ENCODE data around the gene LRRC4C. TPM values are rescaled to one million over a fixed set of nuclear protein-coding genes. Genes with fewer than 3 reads are reported as not detected.

The LRRC4C gene
- total and polyA plus RNA-seq, 10 of the 15 experiments (the other 5 are each of a cell fraction or from before 2014, with no cell fraction given) = 1.5 TPM; not detected in 9

DNA sequence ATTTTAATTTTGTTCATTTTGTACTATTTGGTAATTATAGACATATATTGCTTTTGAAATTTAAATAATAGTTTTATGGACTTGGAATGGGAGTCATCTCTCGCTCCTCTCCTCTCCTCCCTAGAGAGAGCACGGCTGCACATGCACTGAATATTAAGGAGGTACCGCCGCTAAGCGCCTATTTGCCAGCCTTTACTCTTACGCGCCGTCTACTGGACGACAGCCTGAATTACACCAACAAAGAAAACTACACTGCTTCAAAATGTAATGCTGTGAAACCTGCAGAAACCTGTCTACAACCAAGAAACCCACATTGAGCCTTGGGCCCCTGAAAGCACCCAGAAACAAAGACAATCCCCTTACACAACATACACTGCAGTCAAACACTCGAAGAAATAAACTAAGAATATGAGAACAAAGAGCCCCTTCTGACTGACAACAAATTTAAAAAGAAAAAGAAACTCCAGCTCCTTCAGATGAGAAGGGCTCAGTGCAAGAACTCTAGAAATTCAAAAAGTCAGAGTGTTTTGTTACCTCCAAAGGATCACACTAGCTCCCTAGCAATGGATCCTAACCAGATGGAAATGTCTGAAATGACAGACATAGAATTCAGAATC lies 737.2 kb downstream of the LRRC4C start:
- BruUV-seq (replicated peaks) = no TSS peak
- DNase-seq (ENCODE audit: low read depth, low spot score) (no peak), FAIRE-seq (no peak), ATAC-seq (peak; percentile 91)
- ChIA-PET CTCF (interaction anchor here (0.6 to 2.2 kb wide), 7 partner anchors 9 to 597 kb away, joined by 3 to 10 read pairs (median 4); no protein-coding TSS in a partner anchor), RAD21 (ENCODE audit: unreplicated experiment) (interaction anchor here (1.6 kb wide), 1 partner anchor 479 kb away, joined by 3 read pairs; no protein-coding TSS in a partner anchor), SMC1A (ENCODE audit: uncharacterized antibody, unreplicated experiment) (interaction anchor here (0.7 to 1.4 kb wide), 5 partner anchors 10 to 710 kb away, joined by 3 to 7 read pairs (median 3); no protein-coding TSS in a partner anchor), POLR2A (no interaction called here)
- 35% methylated on average over 10 of the region's 10 CpGs for WGBS (ENCODE audit: insufficient coverage, insufficient replicate concordance, low lambda C conversion rate, missing lambda C conversion rate)
- Histone ChIP-seq H3K4me1 (ENCODE audit: control insufficient read depth, insufficient read depth, low read length) (no peaks in the 10 kb centered on the region), H4K20me1 (ENCODE audit: control insufficient read depth, insufficient read depth) (no peaks in the 10 kb centered on the region), H2AFZ (ENCODE audit: control insufficient read depth, low read depth, low read length) (no peak overlapping the region), H3K4me3 (no peak overlapping the region), H3K36me3 (ENCODE audit: control insufficient read depth in 2 of 2, insufficient read depth in 2 of 2, low read length in 1 of 2) (no peaks in the 10 kb centered on the region), H3K4me2 (ENCODE audit: control insufficient read depth, insufficient read depth) (no peak overlapping the region), H3K79me2 (ENCODE audit: control insufficient read depth, insufficient read depth, low read length) (no peaks in the 10 kb centered on the region), H3K27me3 (replicated peaks in 1 of 2; ENCODE audit: control insufficient read depth in 2 of 2, insufficient read depth in 2 of 2, low read length in 1 of 2) (no peaks in the 10 kb centered on the region), H3K9ac (ENCODE audit: control insufficient read depth, insufficient read depth, low read length) (no peak overlapping the region), H3K9me3 (replicated peaks; ENCODE audit: control insufficient read depth, insufficient read depth, low read length) (no peaks in the 10 kb centered on the region), H3K27ac (ENCODE audit: control insufficient read depth, insufficient read depth) (no peak overlapping the region)
- TF ChIP-seq RAD21 (IDR thresholded peaks at IDR 0.05; ENCODE audit: insufficient read depth, low read depth, low read length) (peak; percentile 34; the same call in 1 of the 2 replicates), GATAD2B (conservative IDR thresholded peaks at IDR 0.05; ENCODE audit: low read depth) (no peak), SMC3 (IDR thresholded peaks at IDR 0.05; ENCODE audit: borderline replicate concordance, low read length) (peak; percentile 45; the same call in 1 of the 2 replicates), CTCF (IDR thresholded peaks at IDR 0.05 in 2 of 3, conservative IDR thresholded peaks at IDR 0.05 in 1 of 3; ENCODE audit: control insufficient read depth in 2 of 3, extremely low read depth in 1 of 3, insufficient read depth in 1 of 3, low read depth in 3 of 3, low read length in 3 of 3) (peak; percentile 59 to 83 (median 61))
- intact Hi-C loops (cut with micrococcal nuclease; ENCODE audit: unreplicated experiment) (loop anchor here (1.0 to 2.0 kb wide), 2 partner anchors 415 to 479 kb away; no protein-coding TSS in a partner anchor), in situ Hi-C loops (cut with MboI) (no loop called here)
